ENCODE data around the gene TARBP1.

GRCh38 chr1:234519506-234519905 is 40.5 kb upstream of the TARBP1 start:
- no peak for TF ChIP-seq ZNF576 (CRISPR knock-in tag; IDR thresholded peaks at IDR 0.05)
- TF ChIP-seq ZNF792 (CRISPR knock-in tag; IDR thresholded peaks at IDR 0.05): no peak
- no peak for TF ChIP-seq DRAP1 (CRISPR knock-in tag; IDR thresholded peaks at IDR 0.05)
- no peak for TF ChIP-seq TAF1 (CRISPR knock-in tag; IDR thresholded peaks at IDR 0.05)
- TF ChIP-seq ZBTB4 (CRISPR knock-in tag; IDR thresholded peaks at IDR 0.05; ENCODE audit: borderline replicate concordance): no peak
- no peak for TF ChIP-seq RFX5 (IDR thresholded peaks at IDR 0.05; ENCODE audit: low read depth, low read length)
- no peak for TF ChIP-seq ZNF326 (CRISPR knock-in tag; IDR thresholded peaks at IDR 0.05; ENCODE audit: borderline replicate concordance)
- no peak for TF ChIP-seq ZBTB21 (CRISPR knock-in tag; IDR thresholded peaks at IDR 0.05)
- no peak for TF ChIP-seq PATZ1 (CRISPR knock-in tag; IDR thresholded peaks at IDR 0.05)
- no peak for TF ChIP-seq POLR2AphosphoS5 (IDR thresholded peaks at IDR 0.05; ENCODE audit: low read depth, low read length)
- no peak for TF ChIP-seq MEF2D (CRISPR knock-in tag; IDR thresholded peaks at IDR 0.05)
